Liver (tissue), 3 donors: ENCODE data around the gene PDZD2.

Experiments used
- EGR1 ChIP-seq, 2 donors: IDR thresholded peaks; 2 replicates each; pipeline ENCODE4 v1.6.1; 2016 to 2018; ENCODE audit warnings: antibody characterized with exemption in 2 of 2, low read depth in 2 of 2
- FOXA1 ChIP-seq: IDR thresholded peaks from 2 replicates; pipeline ENCODE4 v1.6.1; 2016; ENCODE audit warnings: antibody characterized with exemption
- GABPA ChIP-seq, 2 donors: IDR thresholded peaks in 1 of 2; conservative IDR thresholded peaks in 1 of 2; 2 replicates each; pipeline ENCODE4 v1.6.1; 2016; ENCODE audit warnings: antibody characterized with exemption in 2 of 2, mild to moderate bottlenecking in 1 of 2, moderate library complexity in 1 of 2
- JUND ChIP-seq, 2 donors: IDR thresholded peaks; 2 replicates each; pipeline ENCODE4 v1.6.1; 2016; ENCODE audit warnings: antibody characterized with exemption in 2 of 2
- MAX ChIP-seq: IDR thresholded peaks from 2 replicates; pipeline ENCODE4 v1.6.1; 2016; ENCODE audit warnings: antibody characterized with exemption
- RAD21 ChIP-seq, 2 donors: IDR thresholded peaks; 2 replicates each; pipeline ENCODE4 v1.6.1; 2016; ENCODE audit warnings: antibody characterized with exemption in 2 of 2, mild to moderate bottlenecking in 2 of 2
- SP1 ChIP-seq: IDR thresholded peaks from 2 replicates; pipeline ENCODE4 v1.6.1; 2018; ENCODE audit warnings: antibody characterized with exemption, mild to moderate bottlenecking
- TAF1 ChIP-seq: conservative IDR thresholded peaks from 2 replicates; pipeline ENCODE4 v1.6.1; 2016; ENCODE audit warnings: antibody characterized with exemption, mild to moderate bottlenecking
- YY1 ChIP-seq: IDR thresholded peaks from 2 replicates; pipeline ENCODE4 v1.6.1; 2016; ENCODE audit warnings: antibody characterized with exemption, mild to moderate bottlenecking
- TF ChIP-seq, protein P1 (sequence below): fragments of 150-350 bp; IDR thresholded peaks from 2 replicates; pipeline ENCODE4 v1.5.1; 2017; ENCODE audit warnings: improper control_type of control experiment, low read depth, low read length; ENCODE audit not compliant: missing input control
- TF ChIP-seq, protein P2 (sequence below): IDR thresholded peaks from 2 replicates; pipeline ENCODE4 v1.6.1; 2016; ENCODE audit warnings: antibody characterized with exemption, mild to moderate bottlenecking
- TF ChIP-seq, protein P3 (sequence below): IDR thresholded peaks from 2 replicates; pipeline ENCODE4 v1.6.1; 2016; ENCODE audit warnings: antibody characterized with exemption
- donor health status: healthy.
- donor health status: healthy.

GRCh38 chr5:31678180-31678579, 39.2 kb downstream of the PDZD2 start:
- TF ChIP-seq, protein P1, sequence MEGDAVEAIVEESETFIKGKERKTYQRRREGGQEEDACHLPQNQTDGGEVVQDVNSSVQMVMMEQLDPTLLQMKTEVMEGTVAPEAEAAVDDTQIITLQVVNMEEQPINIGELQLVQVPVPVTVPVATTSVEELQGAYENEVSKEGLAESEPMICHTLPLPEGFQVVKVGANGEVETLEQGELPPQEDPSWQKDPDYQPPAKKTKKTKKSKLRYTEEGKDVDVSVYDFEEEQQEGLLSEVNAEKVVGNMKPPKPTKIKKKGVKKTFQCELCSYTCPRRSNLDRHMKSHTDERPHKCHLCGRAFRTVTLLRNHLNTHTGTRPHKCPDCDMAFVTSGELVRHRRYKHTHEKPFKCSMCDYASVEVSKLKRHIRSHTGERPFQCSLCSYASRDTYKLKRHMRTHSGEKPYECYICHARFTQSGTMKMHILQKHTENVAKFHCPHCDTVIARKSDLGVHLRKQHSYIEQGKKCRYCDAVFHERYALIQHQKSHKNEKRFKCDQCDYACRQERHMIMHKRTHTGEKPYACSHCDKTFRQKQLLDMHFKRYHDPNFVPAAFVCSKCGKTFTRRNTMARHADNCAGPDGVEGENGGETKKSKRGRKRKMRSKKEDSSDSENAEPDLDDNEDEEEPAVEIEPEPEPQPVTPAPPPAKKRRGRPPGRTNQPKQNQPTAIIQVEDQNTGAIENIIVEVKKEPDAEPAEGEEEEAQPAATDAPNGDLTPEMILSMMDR: no peak
- TF ChIP-seq GABPA (IDR thresholded peaks at IDR 0.05 in 1 of 2, conservative IDR thresholded peaks at IDR 0.05 in 1 of 2) (no peak), SP1 (no peak), TAF1 (no peak), RAD21 (IDR thresholded peaks at IDR 0.05) (no peak), MAX (no peak), JUND (IDR thresholded peaks at IDR 0.05) (no peak), FOXA1 (no peak), EGR1 (IDR thresholded peaks at IDR 0.05; ENCODE audit: low read depth in 2 of 2) (no peak), YY1 (no peak)
- TF ChIP-seq, protein P2, sequence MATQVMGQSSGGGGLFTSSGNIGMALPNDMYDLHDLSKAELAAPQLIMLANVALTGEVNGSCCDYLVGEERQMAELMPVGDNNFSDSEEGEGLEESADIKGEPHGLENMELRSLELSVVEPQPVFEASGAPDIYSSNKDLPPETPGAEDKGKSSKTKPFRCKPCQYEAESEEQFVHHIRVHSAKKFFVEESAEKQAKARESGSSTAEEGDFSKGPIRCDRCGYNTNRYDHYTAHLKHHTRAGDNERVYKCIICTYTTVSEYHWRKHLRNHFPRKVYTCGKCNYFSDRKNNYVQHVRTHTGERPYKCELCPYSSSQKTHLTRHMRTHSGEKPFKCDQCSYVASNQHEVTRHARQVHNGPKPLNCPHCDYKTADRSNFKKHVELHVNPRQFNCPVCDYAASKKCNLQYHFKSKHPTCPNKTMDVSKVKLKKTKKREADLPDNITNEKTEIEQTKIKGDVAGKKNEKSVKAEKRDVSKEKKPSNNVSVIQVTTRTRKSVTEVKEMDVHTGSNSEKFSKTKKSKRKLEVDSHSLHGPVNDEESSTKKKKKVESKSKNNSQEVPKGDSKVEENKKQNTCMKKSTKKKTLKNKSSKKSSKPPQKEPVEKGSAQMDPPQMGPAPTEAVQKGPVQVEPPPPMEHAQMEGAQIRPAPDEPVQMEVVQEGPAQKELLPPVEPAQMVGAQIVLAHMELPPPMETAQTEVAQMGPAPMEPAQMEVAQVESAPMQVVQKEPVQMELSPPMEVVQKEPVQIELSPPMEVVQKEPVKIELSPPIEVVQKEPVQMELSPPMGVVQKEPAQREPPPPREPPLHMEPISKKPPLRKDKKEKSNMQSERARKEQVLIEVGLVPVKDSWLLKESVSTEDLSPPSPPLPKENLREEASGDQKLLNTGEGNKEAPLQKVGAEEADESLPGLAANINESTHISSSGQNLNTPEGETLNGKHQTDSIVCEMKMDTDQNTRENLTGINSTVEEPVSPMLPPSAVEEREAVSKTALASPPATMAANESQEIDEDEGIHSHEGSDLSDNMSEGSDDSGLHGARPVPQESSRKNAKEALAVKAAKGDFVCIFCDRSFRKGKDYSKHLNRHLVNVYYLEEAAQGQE: no peak
- TF ChIP-seq, protein P3, sequence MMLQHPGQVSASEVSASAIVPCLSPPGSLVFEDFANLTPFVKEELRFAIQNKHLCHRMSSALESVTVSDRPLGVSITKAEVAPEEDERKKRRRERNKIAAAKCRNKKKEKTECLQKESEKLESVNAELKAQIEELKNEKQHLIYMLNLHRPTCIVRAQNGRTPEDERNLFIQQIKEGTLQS: no peak
